Ishikawa (cell line): ENCODE measurements around the gene CD79A.

ENCODE experiments used
- CEBPB ChIP-seq: IDR thresholded peaks from 2 replicates; pipeline ENCODE4 v1.6.1; 2012
- CREB1 ChIP-seq: IDR thresholded peaks from 2 replicates; pipeline ENCODE4 v1.6.1; 2012; ENCODE audit warnings: low read depth
- EGR1 ChIP-seq: IDR thresholded peaks from 2 replicates; pipeline ENCODE4 v1.6.1; 2012
- EP300 ChIP-seq: IDR thresholded peaks from 2 replicates; pipeline ENCODE4 v1.6.1; 2012; ENCODE audit warnings: borderline replicate concordance
- FOXM1 ChIP-seq: IDR thresholded peaks from 2 replicates; pipeline ENCODE4 v1.6.1; 2012; ENCODE audit warnings: low read depth, borderline replicate concordance
- NFIC ChIP-seq: IDR thresholded peaks from 2 replicates; pipeline ENCODE4 v1.6.1; 2012
- RAD21 ChIP-seq: IDR thresholded peaks from 2 replicates; pipeline ENCODE4 v1.6.1; 2012; ENCODE audit warnings: low read depth
- REST ChIP-seq: IDR thresholded peaks from 2 replicates; pipeline ENCODE4 v1.6.1; 2012; ENCODE audit warnings: low read depth, mild to moderate bottlenecking
- TAF1 ChIP-seq: IDR thresholded peaks from 2 replicates; pipeline ENCODE4 v1.6.1; 2012; ENCODE audit warnings: low read depth, mild to moderate bottlenecking
- TCF12 ChIP-seq: IDR thresholded peaks from 2 replicates; pipeline ENCODE4 v1.6.1; 2012; ENCODE audit warnings: low read depth
- TEAD4 ChIP-seq: IDR thresholded peaks from 2 replicates; pipeline ENCODE4 v1.6.1; 2012
- YY1 ChIP-seq: IDR thresholded peaks from 2 replicates; pipeline ENCODE4 v1.6.1; 2012; ENCODE audit warnings: low read depth
- ZBTB7A ChIP-seq: IDR thresholded peaks from 2 replicates; pipeline ENCODE4 v1.6.1; 2012; ENCODE audit warnings: low read depth
- TF ChIP-seq, protein P1 (sequence below): IDR thresholded peaks from 2 replicates; pipeline ENCODE4 v1.6.1; 2012
- TF ChIP-seq, protein P2 (sequence below): IDR thresholded peaks from 2 replicates; pipeline ENCODE4 v1.6.1; 2012

The CD79A gene

GRCh38 chr19:41912899-41913537, 35.9 kb downstream of the CD79A start:
- TF ChIP-seq ZBTB7A, result 0 out of 2 replicates have a peak, but pooled peaks have one; percentile 13
- TF ChIP-seq, protein P1, sequence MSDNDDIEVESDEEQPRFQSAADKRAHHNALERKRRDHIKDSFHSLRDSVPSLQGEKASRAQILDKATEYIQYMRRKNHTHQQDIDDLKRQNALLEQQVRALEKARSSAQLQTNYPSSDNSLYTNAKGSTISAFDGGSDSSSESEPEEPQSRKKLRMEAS, result no peak

GRCh38 chr19:41913538-41914423, 36.7 kb downstream of the CD79A start:
- TF ChIP-seq TEAD4 (no peak), CREB1 (no peak), ZBTB7A (peak; percentile 17; the same call in 1 of the 2 replicates), CEBPB (no peak)

- no peak for TF ChIP-seq ZBTB7A
- TF ChIP-seq, protein P2, sequence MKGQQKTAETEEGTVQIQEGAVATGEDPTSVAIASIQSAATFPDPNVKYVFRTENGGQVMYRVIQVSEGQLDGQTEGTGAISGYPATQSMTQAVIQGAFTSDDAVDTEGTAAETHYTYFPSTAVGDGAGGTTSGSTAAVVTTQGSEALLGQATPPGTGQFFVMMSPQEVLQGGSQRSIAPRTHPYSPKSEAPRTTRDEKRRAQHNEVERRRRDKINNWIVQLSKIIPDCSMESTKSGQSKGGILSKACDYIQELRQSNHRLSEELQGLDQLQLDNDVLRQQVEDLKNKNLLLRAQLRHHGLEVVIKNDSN, result no peak
- TF ChIP-seq, protein P1, result no peak
- no peak for TF ChIP-seq CEBPB
- TF ChIP-seq EP300, result no peak
- TF ChIP-seq YY1, result no peak
- TF ChIP-seq TAF1, result no peak
- TF ChIP-seq REST, result no peak
- no peak for TF ChIP-seq TEAD4
- TF ChIP-seq FOXM1, result no peak
- TF ChIP-seq TCF12, result no peak
- TF ChIP-seq RAD21, result no peak
- TF ChIP-seq NFIC, result no peak
- TF ChIP-seq EGR1, result no peak
- no peak for TF ChIP-seq CREB1
Observed at GRCh38 chr19:41915021-41915775, 38.1 kb downstream of the CD79A start.

DNA sequence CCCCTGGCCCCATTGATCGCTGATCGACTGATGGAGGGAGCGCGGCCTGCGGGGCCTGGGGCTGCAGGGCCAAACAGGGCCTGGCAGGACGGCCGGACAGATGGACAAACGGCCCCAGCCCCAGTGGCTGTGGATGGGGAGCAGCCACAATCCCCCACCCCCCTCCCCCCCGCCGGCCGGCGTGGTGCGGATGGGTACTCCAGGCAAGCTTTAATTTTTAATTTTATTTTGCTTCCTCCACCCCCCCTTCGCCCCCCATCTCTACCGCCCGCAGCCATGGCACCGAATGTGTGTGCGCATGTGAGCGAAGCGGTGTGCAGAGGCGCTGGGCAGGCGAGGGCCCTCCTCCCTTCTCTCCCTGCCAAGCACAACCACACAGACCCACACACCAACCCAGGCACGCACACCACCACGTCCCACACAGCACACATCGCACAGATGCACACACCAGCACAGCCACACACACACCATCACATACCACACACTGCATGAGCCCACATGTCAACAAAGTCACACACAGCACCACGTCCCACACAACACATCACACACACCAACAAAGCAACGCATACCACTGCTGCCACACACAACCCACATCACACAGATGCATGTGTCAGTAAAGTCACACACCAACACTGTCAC, 38.8 kb downstream of the CD79A start:
- TF ChIP-seq FOXM1 (no peak), CEBPB (no peak), REST (no peak), TEAD4 (no peak), EGR1 (no peak), CREB1 (no peak), NFIC (no peak)
- TF ChIP-seq, protein P2, result no peak
- TF ChIP-seq, protein P1, result no peak

DNA sequence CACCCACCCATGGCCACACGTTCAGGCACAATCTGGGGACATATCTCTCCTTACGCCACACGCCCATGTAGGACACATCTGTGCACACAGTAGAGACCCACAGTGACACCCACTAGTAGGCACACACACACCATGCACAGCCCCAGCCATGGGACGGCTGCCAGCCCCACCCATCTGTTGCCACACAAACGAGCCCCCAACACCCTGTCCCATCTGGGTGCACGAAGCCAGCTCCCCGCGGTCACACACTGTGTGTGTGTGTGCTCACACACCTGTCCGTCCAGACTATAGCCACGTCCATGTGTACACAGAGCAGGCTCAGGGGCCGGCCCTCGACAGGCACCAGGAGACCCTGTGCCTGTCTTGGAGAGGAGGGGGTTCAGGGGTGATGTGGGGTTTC, 40.6 kb downstream of the CD79A start:
- TF ChIP-seq REST (no peak), EGR1 (no peak), TAF1 (no peak), CREB1 (no peak), ZBTB7A (no peak), CEBPB (no peak), EP300 (no peak), RAD21 (no peak), NFIC (no peak), TEAD4 (no peak), YY1 (no peak)
- TF ChIP-seq, protein P1, result no peak
- TF ChIP-seq, protein P2, result no peak
